Large intestine (tissue), 3 donors: ENCODE measurements around the gene MPZL2. TPM values are rescaled to one million over a fixed set of nuclear protein-coding genes. Genes with fewer than 3 reads are reported as not detected.

ENCODE experiments used
- DNase-seq, 2 donors: peaks; one replicate each; pipeline versions ENCODE4 v3.0.0 to v3.0.0-alpha.2; 2013
- H3K27ac ChIP-seq: one replicate; pipeline ENCODE4 v1.5.1; 2013; ENCODE audit warnings: low read length
- H3K27me3 ChIP-seq: 2 replicates; pipeline ENCODE4 v1.6.1; 2013; ENCODE audit warnings: low read length; ENCODE audit not compliant: control insufficient read depth, insufficient read depth
- H3K36me3 ChIP-seq: 2 replicates; pipeline ENCODE4 v1.6.1; 2013; ENCODE audit warnings: low read length; ENCODE audit not compliant: control insufficient read depth, insufficient read depth
- H3K4me1 ChIP-seq: one replicate; pipeline ENCODE4 v1.6.1; 2013; ENCODE audit warnings: low read length; ENCODE audit not compliant: control insufficient read depth, insufficient read depth
- H3K4me3 ChIP-seq: one replicate; pipeline ENCODE4 v1.5.1; 2013; ENCODE audit warnings: low read length
- H3K9me3 ChIP-seq: one replicate; pipeline ENCODE4 v1.6.1; 2013; ENCODE audit warnings: mild to moderate bottlenecking, low read depth, low read length, moderate library complexity; ENCODE audit not compliant: control insufficient read depth
- WGBS: methylation state at CpG from one replicate; pipeline ENCODE4 v1.1.5; 2013; ENCODE audit warnings: low lambda C conversion rate; ENCODE audit not compliant: insufficient coverage; 5-methylcytosine and 5-hydroxymethylcytosine counted together
- polyA plus RNA-seq: library from polyadenylated mRNA; unstranded; fragments of 120-200 nt; gene quantifications from one replicate; pipeline ENCODE4 v1.2.1, GENCODE V29; 2013

MPZL2 gene
- polyA plus RNA-seq, 1 donor = 32.8 TPM

GRCh38 chr11:118213781-118214180 lies 50.3 kb downstream of the MPZL2 start:
- Histone ChIP-seq H3K27ac (peak overlapping the region; percentile 95), H3K4me3 (no peak overlapping the region), H3K27me3 (no peaks in the 10 kb centered on the region), H3K9me3 (no peaks in the 10 kb centered on the region), H3K4me1 (peaks cover 53% of the 10 kb centered on the region), H3K36me3 (no peaks in the 10 kb centered on the region)
- peak; percentile 66 to 88 for DNase-seq
- no CpG with 5 or more reads among the region's 2 CpGs for WGBS

DNA sequence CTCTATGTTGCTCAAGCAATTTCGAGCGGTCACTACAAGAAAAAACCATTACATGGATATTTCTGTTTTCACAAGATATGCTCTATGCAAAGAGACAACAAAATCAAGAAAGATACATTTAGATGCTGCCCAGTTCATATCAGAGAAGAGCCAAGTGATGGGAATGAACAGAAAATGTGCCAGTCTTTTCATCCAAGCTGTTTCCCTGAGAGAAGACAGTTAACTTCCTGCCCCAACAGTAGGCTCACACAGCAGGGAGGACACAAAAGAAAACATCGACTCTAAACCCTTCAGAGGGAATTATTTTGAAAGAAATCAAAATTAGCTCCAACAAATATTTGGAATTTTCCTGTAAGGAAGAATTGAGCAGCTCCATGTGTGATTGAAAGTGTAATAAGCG lies 50.9 kb downstream of the MPZL2 start:
- peaks cover 53% of the 10 kb centered on the region for H3K4me1 ChIP-seq
- 80% methylated on average over 2 of the region's 4 CpGs for WGBS
- no peak overlapping the region for H3K4me3 ChIP-seq
- H3K27me3 ChIP-seq = no peaks in the 10 kb centered on the region
- no peaks in the 10 kb centered on the region for H3K36me3 ChIP-seq
- H3K27ac ChIP-seq = peak overlapping the region; percentile 95
- no peaks in the 10 kb centered on the region for H3K9me3 ChIP-seq
- no peak for DNase-seq

- no peak for DNase-seq
- Histone ChIP-seq H3K4me3 (no peak overlapping the region), H3K36me3 (no peaks in the 10 kb centered on the region), H3K27ac (peak overlapping the region; percentile 95), H3K4me1 (peaks cover 53% of the 10 kb centered on the region), H3K9me3 (no peaks in the 10 kb centered on the region), H3K27me3 (no peaks in the 10 kb centered on the region)
- no CpG with 5 or more reads among the region's 2 CpGs for WGBS
Measured at GRCh38 chr11:118212781-118213191, 51.3 kb downstream of the MPZL2 start.

GRCh38 chr11:118212131-118212725 lies 51.9 kb downstream of the MPZL2 start:
- no peaks in the 10 kb centered on the region for H3K27me3 ChIP-seq
- peak; percentile 95 to 98 for DNase-seq
- H3K4me1 ChIP-seq = peaks cover 54% of the 10 kb centered on the region
- no peaks in the 10 kb centered on the region for H3K36me3 ChIP-seq
- H3K9me3 ChIP-seq = no peaks in the 10 kb centered on the region
- peak overlapping the region; percentile 95 for H3K27ac ChIP-seq
- no peak overlapping the region for H3K4me3 ChIP-seq
- WGBS = no CpG with 5 or more reads among the region's 7 CpGs

GRCh38 chr11:118211006-118211405 lies 53.1 kb downstream of the MPZL2 start:
- no peak for DNase-seq
- Histone ChIP-seq H3K4me1 (peaks cover 65% of the 10 kb centered on the region), H3K9me3 (no peaks in the 10 kb centered on the region), H3K4me3 (no peak overlapping the region), H3K36me3 (no peaks in the 10 kb centered on the region), H3K27ac (peak overlapping the region; percentile 95), H3K27me3 (no peaks in the 10 kb centered on the region)
- WGBS = 80% methylated on average over 1 of the region's 6 CpGs

GRCh38 chr11:118210323-118210722 lies 53.8 kb downstream of the MPZL2 start:
- peaks cover 67% of the 10 kb centered on the region for H3K4me1 ChIP-seq
- WGBS = no CpG with 5 or more reads among the region's 7 CpGs
- no peak for DNase-seq
- peak overlapping the region; percentile 95 for H3K27ac ChIP-seq
- no peaks in the 10 kb centered on the region for H3K27me3 ChIP-seq
- H3K36me3 ChIP-seq = no peaks in the 10 kb centered on the region
- no peak overlapping the region for H3K4me3 ChIP-seq
- no peaks in the 10 kb centered on the region for H3K9me3 ChIP-seq

- no peak for DNase-seq
- no CpG with 5 or more reads among the region's 3 CpGs for WGBS
- no peak overlapping the region for H3K4me3 ChIP-seq
- no peaks in the 10 kb centered on the region for H3K36me3 ChIP-seq
- H3K27me3 ChIP-seq = no peaks in the 10 kb centered on the region
- peaks cover 65% of the 10 kb centered on the region for H3K4me1 ChIP-seq
- no peak overlapping the region for H3K27ac ChIP-seq
- H3K9me3 ChIP-seq = no peaks in the 10 kb centered on the region
Measured at GRCh38 chr11:118209033-118209432, 55.1 kb downstream of the MPZL2 start.

DNA sequence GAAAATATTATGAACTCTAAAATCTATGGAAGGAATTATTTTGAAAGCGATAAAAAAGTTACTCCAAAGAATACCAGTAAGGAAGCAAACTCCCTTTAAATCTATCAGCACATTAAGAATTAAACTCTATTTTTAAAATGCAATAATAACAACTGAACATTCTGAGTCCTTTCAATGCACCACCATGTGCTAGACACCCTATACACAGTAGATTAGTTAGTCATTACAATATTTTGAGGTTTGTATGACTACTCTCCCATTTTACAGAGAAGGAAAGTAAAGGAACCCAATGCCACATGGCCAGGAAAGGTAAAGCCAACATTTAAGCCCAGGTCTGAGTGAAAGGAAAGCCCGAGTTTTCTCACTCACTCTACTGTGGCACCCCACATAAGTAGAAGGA lies 57.0 kb downstream of the MPZL2 start:
- no peaks in the 10 kb centered on the region for H3K9me3 ChIP-seq
- no peak overlapping the region for H3K4me3 ChIP-seq
- peak overlapping the region; percentile 85 for H3K27ac ChIP-seq
- 100% methylated on average over 1 of the region's 2 CpGs for WGBS
- peaks cover 66% of the 10 kb centered on the region for H3K4me1 ChIP-seq
- H3K27me3 ChIP-seq = no peaks in the 10 kb centered on the region
- no peaks in the 10 kb centered on the region for H3K36me3 ChIP-seq
- no peak for DNase-seq

GRCh38 chr11:118206391-118207031 lies 57.6 kb downstream of the MPZL2 start:
- peak; percentile 15 to 53 for DNase-seq
- peaks cover 68% of the 10 kb centered on the region for H3K4me1 ChIP-seq
- H3K27ac ChIP-seq = peak overlapping the region; percentile 85
- no peaks in the 10 kb centered on the region for H3K27me3 ChIP-seq
- WGBS = 40% methylated on average over 1 of the region's 1 CpG
- H3K9me3 ChIP-seq = no peaks in the 10 kb centered on the region
- no peaks in the 10 kb centered on the region for H3K36me3 ChIP-seq
- no peak overlapping the region for H3K4me3 ChIP-seq

DNA sequence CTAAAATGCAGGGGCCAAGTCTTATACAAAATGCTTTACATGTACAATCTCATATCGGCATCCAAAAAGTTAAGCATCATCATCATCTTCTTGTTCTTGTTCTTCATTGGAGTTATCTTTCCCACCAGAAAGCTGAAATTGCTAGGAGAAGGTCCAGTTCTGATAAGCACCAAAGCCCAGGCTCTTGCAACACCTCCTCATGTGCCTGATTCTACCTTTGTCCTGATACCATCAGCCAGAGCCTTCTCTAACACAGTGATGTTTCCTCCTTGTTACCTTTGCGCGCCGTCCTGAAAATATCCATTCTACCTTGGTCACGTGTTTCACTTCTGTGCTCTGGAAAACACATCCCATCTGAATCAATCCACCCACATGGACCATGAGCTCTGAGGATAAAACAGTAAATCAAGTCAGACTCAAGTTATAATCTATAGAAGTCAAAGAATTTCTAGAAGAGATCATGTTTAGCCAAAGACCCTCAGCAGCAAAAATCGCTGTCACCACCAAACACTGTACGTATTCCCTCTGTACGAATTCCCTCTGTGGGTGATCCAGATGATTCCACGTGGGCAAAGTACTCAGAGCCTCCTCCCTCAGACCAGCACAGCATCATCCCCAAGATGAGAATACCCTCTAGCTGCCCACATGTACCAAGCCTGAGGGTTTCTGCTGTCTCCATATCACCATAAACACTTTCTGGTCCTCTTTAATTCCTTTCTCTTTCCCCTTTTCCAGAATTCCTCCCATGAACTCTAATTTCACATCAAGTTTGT lies 58.3 kb downstream of the MPZL2 start:
- Histone ChIP-seq H3K4me1 (peaks cover 64% of the 10 kb centered on the region), H3K9me3 (no peaks in the 10 kb centered on the region), H3K27me3 (no peaks in the 10 kb centered on the region), H3K36me3 (no peaks in the 10 kb centered on the region), H3K27ac (peak overlapping the region; percentile 85), H3K4me3 (no peak overlapping the region)
- peak; percentile 78 to 85 for DNase-seq
- no CpG with 5 or more reads among the region's 9 CpGs for WGBS
